C4-2B (cell line): ENCODE results near the gene KCTD5.

Experiments used
- CTCF ChIP-seq: fragments of 450-650 bp; conservative IDR thresholded peaks from 2 replicates; pipeline ENCODE4 v1.5.1; 2017; ENCODE audit warnings: mild to moderate bottlenecking
- ZFX ChIP-seq: fragments of 450-650 bp; IDR thresholded peaks from 2 replicates; pipeline ENCODE4 v1.6.1; 2017

GRCh38 chr16:2689968-2690801, 7.9 kb downstream of the KCTD5 start:
- no peak for TF ChIP-seq CTCF
- TF ChIP-seq ZFX: no peak
